IMR-90 (cell line): Measurements from ENCODE around the gene MICAL2.

Source experiments
- CTCF ChIP-seq: conservative IDR thresholded peaks from 2 replicates; pipeline ENCODE4 v1.5.1; 2012; ENCODE audit warnings: mild to moderate bottlenecking, low read depth, low read length, improper control_type of control experiment
- ELK1 ChIP-seq: fragments of 150-350 bp; IDR thresholded peaks from 2 replicates; pipeline ENCODE4 v1.6.1; 2016; ENCODE audit warnings: low read depth, mild to moderate bottlenecking, low read length, moderate library complexity, borderline replicate concordance
- RCOR1 ChIP-seq: IDR thresholded peaks from 2 replicates; pipeline ENCODE4 v1.6.1; 2012; ENCODE audit warnings: mild to moderate bottlenecking, low read length, improper control_type of control experiment; ENCODE audit not compliant: insufficient replicate concordance
- RFX5 ChIP-seq: IDR thresholded peaks from 2 replicates; pipeline ENCODE4 v1.8.0; 2012; ENCODE audit warnings: low read depth, mild to moderate bottlenecking, low read length, moderate library complexity
- USF2 ChIP-seq: fragments of 150-350 bp; IDR thresholded peaks from 2 replicates; pipeline ENCODE4 v1.6.1; 2017; ENCODE audit warnings: mild to moderate bottlenecking, antibody characterized with exemption, low read length, low read depth

- TF ChIP-seq CTCF, result no peak
- TF ChIP-seq USF2, result no peak
- TF ChIP-seq ELK1, result no peak
- TF ChIP-seq RCOR1, result no peak
- no peak for TF ChIP-seq RFX5
Observed at GRCh38 chr11:12259956-12260355, 149.6 kb downstream of the MICAL2 start.
